Glutamatergic neuron (in vitro differentiated cells): ENCODE measurements around the gene SAXO1. TPM values are rescaled to one million over a fixed set of nuclear protein-coding genes. Genes with fewer than 3 reads are reported as not detected.

ENCODE experiments used
- DNase-seq: peaks from one replicate; pipeline ENCODE4 v3.0.0; 2022
- H3K27ac Mint-ChIP-seq: one replicate; pipeline ENCODE4 v1.8.0; 2020; ENCODE audit warnings: mild to moderate bottlenecking, mixed read lengths, inconsistent platforms; ENCODE audit not compliant: unreplicated experiment
- H3K27me3 Mint-ChIP-seq: one replicate; pipeline ENCODE4 v1.8.0; 2020; ENCODE audit warnings: mild to moderate bottlenecking, moderate library complexity, mixed read lengths, inconsistent platforms; ENCODE audit not compliant: unreplicated experiment
- H3K36me3 Mint-ChIP-seq: one replicate; pipeline ENCODE4 v1.8.0; 2020; ENCODE audit warnings: mild to moderate bottlenecking, mixed read lengths, inconsistent platforms; ENCODE audit not compliant: unreplicated experiment
- H3K4me1 Mint-ChIP-seq: one replicate; pipeline ENCODE4 v1.8.0; 2020; ENCODE audit warnings: mild to moderate bottlenecking, low read depth, mixed read lengths, inconsistent platforms; ENCODE audit not compliant: unreplicated experiment
- H3K4me3 Mint-ChIP-seq: one replicate; pipeline ENCODE4 v1.8.0; 2020; ENCODE audit warnings: mild to moderate bottlenecking, mixed read lengths, inconsistent platforms; ENCODE audit not compliant: unreplicated experiment
- H3K9me3 Mint-ChIP-seq: one replicate; pipeline ENCODE4 v1.8.0; 2020; ENCODE audit warnings: mild to moderate bottlenecking, moderate library complexity, mixed read lengths, inconsistent platforms; ENCODE audit not compliant: unreplicated experiment
- total RNA-seq: library from RNA; stranded (reverse); fragmentation: NEBNext Ultra II Directional; extraction: Animal tissue kit (Norgen Biotek cat#: 25700); gene quantifications from one replicate; pipeline ENCODE4 v1.2.1, GENCODE V29; 2021; ENCODE audit not compliant: unreplicated experiment
- TF ChIP-seq, protein P1 (sequence below): fragments of 200-600 bp; sonication (generic); IDR thresholded peaks from one replicate; pipeline ENCODE4 v1.5.0; 2021; ENCODE audit not compliant: partially characterized antibody, unreplicated experiment

SAXO1 gene
- total RNA-seq, 1 donor from 2014 or later: 0.37 TPM

DNA sequence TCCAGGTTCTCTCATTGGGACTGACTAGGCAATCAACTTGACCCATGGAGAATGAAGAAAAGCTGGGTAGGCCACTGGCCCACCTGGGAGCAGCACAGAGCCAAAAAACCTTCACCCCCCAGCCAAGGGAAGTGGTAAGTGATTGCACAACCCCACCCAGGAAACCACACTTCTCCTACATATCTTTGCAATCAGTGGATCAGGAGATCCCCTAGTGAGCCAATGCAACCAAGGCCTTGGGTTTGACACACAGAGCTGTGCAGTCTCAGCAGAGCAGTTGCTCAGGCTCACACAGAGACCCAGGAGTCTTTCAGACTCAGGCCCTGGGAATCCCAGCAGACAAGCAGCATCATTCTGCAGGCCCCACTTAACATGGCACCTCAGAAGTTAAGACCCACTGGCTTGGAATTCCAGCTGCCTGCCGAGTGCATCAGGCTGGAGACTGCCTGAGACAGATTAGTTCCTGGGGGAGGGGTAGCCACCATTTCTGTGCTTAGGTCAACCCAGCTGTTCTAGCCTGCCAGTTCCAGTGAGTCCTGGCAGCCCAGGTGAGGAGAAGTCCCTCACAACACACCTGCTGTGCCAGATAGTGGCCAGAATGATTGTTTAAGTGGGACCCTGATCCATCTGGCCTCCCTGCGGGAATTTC lies 136.4 kb downstream of the SAXO1 start:
- TF ChIP-seq, protein P1, sequence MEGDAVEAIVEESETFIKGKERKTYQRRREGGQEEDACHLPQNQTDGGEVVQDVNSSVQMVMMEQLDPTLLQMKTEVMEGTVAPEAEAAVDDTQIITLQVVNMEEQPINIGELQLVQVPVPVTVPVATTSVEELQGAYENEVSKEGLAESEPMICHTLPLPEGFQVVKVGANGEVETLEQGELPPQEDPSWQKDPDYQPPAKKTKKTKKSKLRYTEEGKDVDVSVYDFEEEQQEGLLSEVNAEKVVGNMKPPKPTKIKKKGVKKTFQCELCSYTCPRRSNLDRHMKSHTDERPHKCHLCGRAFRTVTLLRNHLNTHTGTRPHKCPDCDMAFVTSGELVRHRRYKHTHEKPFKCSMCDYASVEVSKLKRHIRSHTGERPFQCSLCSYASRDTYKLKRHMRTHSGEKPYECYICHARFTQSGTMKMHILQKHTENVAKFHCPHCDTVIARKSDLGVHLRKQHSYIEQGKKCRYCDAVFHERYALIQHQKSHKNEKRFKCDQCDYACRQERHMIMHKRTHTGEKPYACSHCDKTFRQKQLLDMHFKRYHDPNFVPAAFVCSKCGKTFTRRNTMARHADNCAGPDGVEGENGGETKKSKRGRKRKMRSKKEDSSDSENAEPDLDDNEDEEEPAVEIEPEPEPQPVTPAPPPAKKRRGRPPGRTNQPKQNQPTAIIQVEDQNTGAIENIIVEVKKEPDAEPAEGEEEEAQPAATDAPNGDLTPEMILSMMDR: no peak
- H3K27ac Mint-ChIP-seq: no peak overlapping the region
- peaks cover 4% of the 10 kb centered on the region for H3K4me1 Mint-ChIP-seq
- H3K4me3 Mint-ChIP-seq: no peak overlapping the region
- H3K27me3 Mint-ChIP-seq: no peaks in the 10 kb centered on the region
- peaks cover 4% of the 10 kb centered on the region for H3K9me3 Mint-ChIP-seq
- no peak for DNase-seq
- no peaks in the 10 kb centered on the region for H3K36me3 Mint-ChIP-seq

DNA sequence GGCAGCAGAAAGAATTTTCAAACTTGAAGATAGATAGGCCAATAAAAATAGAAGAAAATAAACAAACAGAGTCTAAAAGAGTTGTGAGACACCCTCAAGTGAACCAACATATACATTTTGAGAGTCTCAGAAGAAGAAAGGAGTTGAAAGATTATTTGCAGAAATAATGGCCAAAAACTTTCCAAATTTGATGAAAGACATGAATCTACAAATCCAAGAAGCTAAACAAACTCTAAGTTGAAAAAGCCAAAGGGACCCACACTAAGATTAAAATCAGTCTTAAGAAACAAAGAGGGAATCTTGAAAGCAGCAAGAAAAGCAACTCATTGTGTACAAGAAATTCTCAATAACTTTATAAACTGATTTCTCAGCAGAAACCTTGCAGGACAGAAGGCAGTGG lies 137.0 kb downstream of the SAXO1 start:
- Mint-ChIP-seq H3K4me1 (peaks cover 4% of the 10 kb centered on the region), H3K9me3 (peaks cover 4% of the 10 kb centered on the region), H3K27ac (no peak overlapping the region), H3K27me3 (no peaks in the 10 kb centered on the region), H3K4me3 (no peak overlapping the region), H3K36me3 (no peaks in the 10 kb centered on the region)
- DNase-seq: no peak
- TF ChIP-seq, protein P1: no peak

DNA sequence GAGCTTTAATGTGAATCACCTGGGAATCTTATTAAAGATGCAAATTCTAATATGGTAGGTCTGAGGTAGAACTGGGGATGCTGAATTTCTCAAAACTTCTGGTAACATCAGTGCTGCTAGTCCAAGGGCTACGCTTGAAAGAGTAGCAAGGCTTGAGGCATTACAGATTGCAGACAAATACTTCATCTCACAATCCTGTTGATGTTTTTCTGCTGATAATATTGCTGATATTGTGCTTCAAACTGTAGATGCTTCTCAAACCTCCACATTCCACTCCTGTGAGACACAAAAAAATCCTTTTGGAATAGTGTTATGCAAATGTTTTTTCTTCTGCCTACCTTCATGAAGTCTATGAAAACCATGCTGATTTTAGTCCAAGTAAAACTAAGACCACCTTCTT lies 139.5 kb downstream of the SAXO1 start:
- peaks cover 4% of the 10 kb centered on the region for H3K4me1 Mint-ChIP-seq
- peaks cover 4% of the 10 kb centered on the region for H3K9me3 Mint-ChIP-seq
- TF ChIP-seq, protein P1: no peak
- DNase-seq: no peak
- no peaks in the 10 kb centered on the region for H3K36me3 Mint-ChIP-seq
- no peaks in the 10 kb centered on the region for H3K27me3 Mint-ChIP-seq
- no peak overlapping the region for H3K4me3 Mint-ChIP-seq
- H3K27ac Mint-ChIP-seq: no peak overlapping the region

DNA sequence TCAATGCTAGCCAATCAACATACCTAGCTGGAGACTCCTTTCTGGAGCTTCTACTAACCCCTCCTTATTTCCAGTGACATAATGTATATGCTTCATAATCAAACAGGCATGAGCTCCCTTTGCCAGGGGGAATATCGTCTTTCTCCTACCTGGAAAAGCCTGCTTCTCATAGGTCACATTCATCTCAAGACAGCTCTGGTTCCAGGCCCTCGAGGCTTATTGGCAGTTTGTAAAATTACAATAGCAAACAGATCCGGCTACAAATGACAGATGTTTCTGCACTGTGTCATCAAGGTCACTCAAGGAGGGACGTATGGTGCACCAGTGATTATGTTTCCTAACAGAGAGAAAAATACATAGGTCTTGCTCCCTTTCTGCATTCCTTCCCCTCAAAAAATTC lies 140.0 kb downstream of the SAXO1 start:
- H3K4me3 Mint-ChIP-seq: no peak overlapping the region
- H3K9me3 Mint-ChIP-seq: peaks cover 3% of the 10 kb centered on the region
- no peaks in the 10 kb centered on the region for H3K36me3 Mint-ChIP-seq
- no peaks in the 10 kb centered on the region for H3K27me3 Mint-ChIP-seq
- H3K4me1 Mint-ChIP-seq: peaks cover 4% of the 10 kb centered on the region
- TF ChIP-seq, protein P1: no peak
- no peak for DNase-seq
- H3K27ac Mint-ChIP-seq: no peak overlapping the region

DNA sequence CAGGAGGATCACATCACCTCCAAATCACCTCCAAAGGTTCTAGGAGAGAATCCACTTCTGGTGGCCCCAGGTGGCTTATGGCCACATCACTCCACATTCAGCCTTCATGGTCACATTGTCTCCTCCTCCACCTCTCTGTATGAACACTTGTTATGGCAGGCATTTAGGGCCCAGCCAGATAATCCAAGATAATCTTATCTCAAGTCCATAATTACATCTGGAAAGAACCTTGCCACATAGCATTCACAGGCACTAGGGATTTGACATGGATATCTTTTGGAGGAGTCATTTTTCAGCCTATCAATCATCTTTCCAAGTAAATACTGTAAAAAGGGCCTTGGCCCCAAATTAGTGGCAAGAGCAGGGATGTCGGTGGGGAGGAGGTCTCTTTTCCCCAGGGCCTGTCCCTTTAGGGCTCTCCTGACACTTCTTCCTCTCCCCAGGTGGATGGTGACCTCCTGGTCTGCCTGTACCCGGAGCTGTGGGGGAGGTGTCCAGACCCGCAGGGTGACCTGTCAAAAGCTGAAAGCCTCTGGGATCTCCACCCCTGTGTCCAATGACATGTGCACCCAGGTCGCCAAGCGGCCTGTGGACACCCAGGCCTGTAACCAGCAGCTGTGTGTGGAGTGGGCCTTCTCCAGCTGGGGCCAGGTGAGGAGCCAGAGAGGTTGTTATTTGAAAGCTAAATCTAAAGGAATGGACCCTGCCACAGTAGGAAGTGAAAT lies 140.9 kb downstream of the SAXO1 start:
- no peaks in the 10 kb centered on the region for H3K27me3 Mint-ChIP-seq

More for the DNA sequence above, 140.9 kb downstream of the SAXO1 start:
- Mint-ChIP-seq H3K4me3 (no peak overlapping the region), H3K4me1 (peaks cover 4% of the 10 kb centered on the region), H3K36me3 (no peaks in the 10 kb centered on the region), H3K27ac (no peak overlapping the region), H3K9me3 (peaks cover 3% of the 10 kb centered on the region)
- DNase-seq: no peak
- TF ChIP-seq, protein P1: no peak
